Stimulated activated CD4-positive, alpha-beta T cell treated with anti-CD3 and anti-CD28 coated beads, Interleukin-15, amount 100 ng/mL, for 24 hours (primary cell): ENCODE results near the gene TSFM.

Experiments used
- DNase-seq: peaks from one replicate; pipeline ENCODE4 v3.0.0-alpha.2; 2020

The TSFM gene

GRCh38 chr12:57782608-57783465 lies at the start of gene TSFM:
TSS of gene TSFM (plus strand) at chr12:57782787. CDS start at chr12:57782802, 15 bp downstream.
- peak; percentile 99 for DNase-seq

GRCh38 chr12:57733928-57734327 lies 48.7 kb upstream of the TSFM start:
- DNase-seq, result no peak

- no peak for DNase-seq
Measured at GRCh38 chr12:57734591-57734990, 48.0 kb upstream of the TSFM start.

GRCh38 chr12:57735198-57735855 lies 47.3 kb upstream of the TSFM start:
- no peak for DNase-seq

GRCh38 chr12:57735952-57736740 lies 46.4 kb upstream of the TSFM start:
- no peak for DNase-seq

GRCh38 chr12:57736741-57737466 lies 45.7 kb upstream of the TSFM start:
- DNase-seq, result no peak

- DNase-seq, result no peak
Measured at GRCh38 chr12:57737467-57738460, 44.8 kb upstream of the TSFM start.

- DNase-seq, result no peak
Measured at GRCh38 chr12:57738661-57739237, 43.8 kb upstream of the TSFM start, which contains the start of gene AGAP2. TSS of gene AGAP2 (minus strand) at chr12:57738742. CDS start at chr12:57738246, 496 bp downstream.

- no peak for DNase-seq
Measured at GRCh38 chr12:57739387-57739786, 43.2 kb upstream of the TSFM start.

GRCh38 chr12:57739914-57740538 lies 42.6 kb upstream of the TSFM start:
- DNase-seq, result no peak

- peak; percentile 83 for DNase-seq
Measured at GRCh38 chr12:57740656-57741412, 41.8 kb upstream of the TSFM start.

GRCh38 chr12:57741413-57741789 lies 41.2 kb upstream of the TSFM start:
- DNase-seq, result no peak

- peak; percentile 88 for DNase-seq
Measured at GRCh38 chr12:57741844-57742738, 40.5 kb upstream of the TSFM start.

GRCh38 chr12:57743769-57744168 lies 38.8 kb upstream of the TSFM start:
- DNase-seq, result no peak

- peak; percentile 80 for DNase-seq
Measured at GRCh38 chr12:57744194-57744776, 38.3 kb upstream of the TSFM start.

- DNase-seq, result peak; percentile 98
Measured at GRCh38 chr12:57744777-57745484, 37.7 kb upstream of the TSFM start, which contains the start of gene TSPAN31. TSS of gene TSPAN31 (plus strand) at chr12:57745039. CDS start at chr12:57745155, 116 bp downstream.

- no peak for DNase-seq
Measured at GRCh38 chr12:57745485-57745881, 37.1 kb upstream of the TSFM start.
